CD4-positive, alpha-beta T cell treated with Interleukin-4 for 1 hour (primary cell): ENCODE data around the gene NHS.
A peak's percentile ranks its signal among the peaks of the same experiment; 100 is the strongest.

Experiments
- DNase-seq, 2 donors: peaks; one replicate each; pipeline ENCODE4 v3.0.0-alpha.2; 2020 to 2022

NHS gene

GRCh38 chrX:17740137-17741122 is 365.4 kb downstream of the NHS start:
- no peak for DNase-seq

- no peak for DNase-seq
Measured at GRCh38 chrX:17741123-17741511, 366.1 kb downstream of the NHS start.

- no peak for DNase-seq
Measured at GRCh38 chrX:17743913-17744312, 368.9 kb downstream of the NHS start.

GRCh38 chrX:17744896-17745523 is 370.0 kb downstream of the NHS start:
- DNase-seq = peak in 1 of 2 donors; percentile 20

GRCh38 chrX:17747692-17748091 is 372.7 kb downstream of the NHS start:
- no peak for DNase-seq

GRCh38 chrX:17748684-17749083 is 373.7 kb downstream of the NHS start:
- DNase-seq = no peak

- DNase-seq = no peak
Measured at GRCh38 chrX:17750436-17750835, 375.4 kb downstream of the NHS start.

- DNase-seq = no peak
Measured at GRCh38 chrX:17758382-17758781, 383.4 kb downstream of the NHS start.

GRCh38 chrX:17759990-17760389 is 385.0 kb downstream of the NHS start:
- no peak for DNase-seq

GRCh38 chrX:17767734-17768133 is 392.7 kb downstream of the NHS start:
- DNase-seq = no peak

- DNase-seq = no peak
Measured at GRCh38 chrX:17768997-17769396, 394.0 kb downstream of the NHS start.

GRCh38 chrX:17769701-17770269 is 394.8 kb downstream of the NHS start:
- DNase-seq = peak in 1 of 2 donors; percentile 2

- no peak for DNase-seq
Measured at GRCh38 chrX:17773221-17773876, 398.3 kb downstream of the NHS start.

- DNase-seq = no peak
Measured at GRCh38 chrX:17774053-17774452, 399.1 kb downstream of the NHS start.

GRCh38 chrX:17778997-17779396 is 404.0 kb downstream of the NHS start:
- DNase-seq = no peak

GRCh38 chrX:17779434-17779833 is 404.4 kb downstream of the NHS start:
- no peak for DNase-seq
